SJSA1 (cell line): ENCODE measurements around the gene SSC5D. TPM values are rescaled to one million over a fixed set of nuclear protein-coding genes. Genes with fewer than 3 reads are reported as not detected.

ENCODE experiments used
- DNase-seq, 2 experiments: peaks; one replicate each; pipeline ENCODE4 v3.0.0-alpha.2; 2015 to 2020; ENCODE audit warnings: low spot score in 2 of 2, low read depth in 1 of 2
- H3K27ac ChIP-seq: fragments of 250-450 bp; sonication (Bioruptor Pico); 2 replicates; pipeline ENCODE4 v1.5.1; 2020; ENCODE audit warnings: mild to moderate bottlenecking, moderate library complexity
- H3K27me3 ChIP-seq: fragments of 250-450 bp; sonication (Bioruptor Pico); replicated peaks from 2 replicates; pipeline ENCODE4 v1.5.1; 2020; ENCODE audit warnings: mild to moderate bottlenecking, moderate library complexity
- H3K36me3 ChIP-seq: fragments of 250-450 bp; sonication (Bioruptor Pico); 2 replicates; pipeline ENCODE4 v1.5.1; 2020; ENCODE audit warnings: mild to moderate bottlenecking
- H3K4me1 ChIP-seq: fragments of 250-450 bp; sonication (Bioruptor Pico); replicated peaks from 2 replicates; pipeline ENCODE4 v1.6.1; 2021; ENCODE audit warnings: mild to moderate bottlenecking
- H3K4me3 ChIP-seq: fragments of 250-450 bp; sonication (Bioruptor Pico); 2 replicates; pipeline ENCODE4 v1.5.1; 2020; ENCODE audit warnings: mild to moderate bottlenecking
- H3K9me3 ChIP-seq: fragments of 250-450 bp; sonication (Bioruptor Pico); replicated peaks from 2 replicates; pipeline ENCODE4 v1.5.1; 2020; ENCODE audit warnings: mild to moderate bottlenecking
- total RNA-seq: library from RNA; depleted of rRNA; stranded (reverse); fragments of >200 nt; shearing (Covaris generic); gene quantifications from 2 replicates; pipeline ENCODE4 v1.2.3, GENCODE V29; 2014

SSC5D gene
- total RNA-seq, 1 experiment from 2014 or later = not detected

GRCh38 chr19:55482967-55483705 is 5.1 kb upstream of the SSC5D start:
- no peak for DNase-seq
- peaks cover 28% of the 10 kb centered on the region for H3K36me3 ChIP-seq
- no peaks in the 10 kb centered on the region; the same call in 1 of the 2 replicates for H3K9me3 ChIP-seq
- no peak overlapping the region for H3K27ac ChIP-seq
- no peak overlapping the region for H3K4me3 ChIP-seq
- H3K4me1 ChIP-seq = peaks cover 35% of the 10 kb centered on the region
- H3K27me3 ChIP-seq = no peaks in the 10 kb centered on the region

- DNase-seq = no peak
These were observed 4.3 kb upstream of the SSC5D start for GRCh38 chr19:55483706-55484592.

GRCh38 chr19:55484593-55485438 is 3.4 kb upstream of the SSC5D start, which contains the start of gene NAT14:
Gene NAT14, plus strand, starts transcription at chr19:55485188. Its CDS starts 521 bp downstream, at chr19:55485709.
- peak within 1 kb of the TSS; percentile 55 for H3K4me3 ChIP-seq
- H3K27me3 ChIP-seq = no peaks in the 10 kb centered on the region
- H3K27ac ChIP-seq = peak within 1 kb of the TSS; percentile 46
- no peaks in the 10 kb centered on the region; the same call in 1 of the 2 replicates for H3K9me3 ChIP-seq
- H3K36me3 ChIP-seq = peaks cover 28% of the 10 kb centered on the region
- peak; percentile 67 for DNase-seq
- peaks cover 35% of the 10 kb centered on the region for H3K4me1 ChIP-seq

More at GRCh38 chr19:55483706-55484592, 4.3 kb upstream of the SSC5D start:
- Histone ChIP-seq H3K36me3 (peaks cover 28% of the 10 kb centered on the region), H3K27ac (no peak overlapping the region), H3K27me3 (no peaks in the 10 kb centered on the region), H3K9me3 (no peaks in the 10 kb centered on the region; the same call in 1 of the 2 replicates), H3K4me3 (no peak overlapping the region), H3K4me1 (peaks cover 35% of the 10 kb centered on the region)

- Histone ChIP-seq H3K27ac (peak overlapping the region; percentile 46), H3K9me3 (no peaks in the 10 kb centered on the region; the same call in 1 of the 2 replicates), H3K27me3 (no peaks in the 10 kb centered on the region), H3K36me3 (peaks cover 28% of the 10 kb centered on the region), H3K4me3 (peak overlapping the region; percentile 55), H3K4me1 (peaks cover 35% of the 10 kb centered on the region)
- no peak for DNase-seq
These were observed 2.7 kb upstream of the SSC5D start for GRCh38 chr19:55485439-55486011.

GRCh38 chr19:55486043-55486970 is 1.9 kb upstream of the SSC5D start:
- DNase-seq = no peak
- Histone ChIP-seq H3K9me3 (no peaks in the 10 kb centered on the region; the same call in 1 of the 2 replicates), H3K36me3 (peaks cover 27% of the 10 kb centered on the region), H3K4me1 (peaks cover 35% of the 10 kb centered on the region), H3K4me3 (peak overlapping the region; percentile 55; the same call in 1 of the 2 replicates), H3K27ac (no peak overlapping the region), H3K27me3 (no peaks in the 10 kb centered on the region)

GRCh38 chr19:55486971-55487923 is 989 bp upstream of the SSC5D start:
- no peaks in the 10 kb centered on the region; the same call in 1 of the 2 replicates for H3K9me3 ChIP-seq
- H3K4me1 ChIP-seq = peaks cover 35% of the 10 kb centered on the region
- peaks cover 25% of the 10 kb centered on the region for H3K36me3 ChIP-seq
- peak; percentile 42 to 71 for DNase-seq
- no peaks in the 10 kb centered on the region for H3K27me3 ChIP-seq
- no peak overlapping the region for H3K27ac ChIP-seq
- no peak overlapping the region for H3K4me3 ChIP-seq

- no peak for DNase-seq
- peaks cover 34% of the 10 kb centered on the region for H3K4me1 ChIP-seq
These were observed 912 bp downstream of the SSC5D start for GRCh38 chr19:55488986-55489710.

GRCh38 chr19:55489711-55490477 is 1.7 kb downstream of the SSC5D start:
- 0 out of 2 replicates have a peak, but pooled peaks cover 3% of the 10 kb centered on the region for H3K27me3 ChIP-seq

More at GRCh38 chr19:55488986-55489710, 912 bp downstream of the SSC5D start:
- peaks cover 10% of the 10 kb centered on the region for H3K36me3 ChIP-seq
- H3K27me3 ChIP-seq = 0 out of 2 replicates have a peak, but pooled peaks cover 2% of the 10 kb centered on the region
- no peak overlapping the region for H3K27ac ChIP-seq
- H3K9me3 ChIP-seq = no peaks in the 10 kb centered on the region; the same call in 1 of the 2 replicates
- no peak overlapping the region for H3K4me3 ChIP-seq

GRCh38 chr19:55490478-55491432 is 2.5 kb downstream of the SSC5D start:
- no peaks in the 10 kb centered on the region for H3K9me3 ChIP-seq
- H3K27me3 ChIP-seq = peaks cover 3% of the 10 kb centered on the region; the same call in 1 of the 2 replicates
- no peak overlapping the region for H3K27ac ChIP-seq
- no peak for DNase-seq
- H3K4me3 ChIP-seq = no peak overlapping the region
- H3K4me1 ChIP-seq = peaks cover 23% of the 10 kb centered on the region
- peaks cover 6% of the 10 kb centered on the region; the same call in 1 of the 2 replicates for H3K36me3 ChIP-seq

More at GRCh38 chr19:55489711-55490477, 1.7 kb downstream of the SSC5D start:
- H3K27ac ChIP-seq = no peak overlapping the region
- no peak overlapping the region for H3K4me3 ChIP-seq
- peaks cover 28% of the 10 kb centered on the region for H3K4me1 ChIP-seq
- no peaks in the 10 kb centered on the region; the same call in 1 of the 2 replicates for H3K9me3 ChIP-seq
- peaks cover 9% of the 10 kb centered on the region; the same call in 1 of the 2 replicates for H3K36me3 ChIP-seq
- no peak for DNase-seq
